IMR-90 (cell line): ENCODE results near the gene SLC6A3. TPM values are rescaled to one million over a fixed set of nuclear protein-coding genes. Genes with fewer than 3 reads are reported as not detected.

ENCODE experiments used
- ATAC-seq: fragments of 200-7000 bp; cut with Tn5 transposase; 2 replicates; pipeline ENCODE4 v1.9.1; 2020; ENCODE audit warnings: low read depth, mild to moderate bottlenecking, moderate library complexity
- BruUV-seq: library from RNA; stranded (reverse); fragments of 400-500 nt; replicated peaks from 2 replicates; lab custom pipeline; 2021; lab: Mats Ljungman, UMichigan
- CTCF ChIA-PET: fragments of 300-600 bp; formaldehyde crosslinking; extraction: SDS; loops from one replicate; lab custom pipeline; 2021; ENCODE audit warnings: antibody characterized with exemption; lab: Yijun Ruan, JAX
- POLR2A ChIA-PET: fragments of 300-600 bp; sonication (Branson Sonifier 250); formaldehyde crosslinking; loops from one replicate; lab custom pipeline; 2022; ENCODE audit warnings: antibody characterized with exemption; ENCODE audit not compliant: unreplicated experiment; lab: Charles Lee
- DNase-seq: peaks from one replicate; pipeline ENCODE4 v3.0.0; 2013
- H2AFZ ChIP-seq: replicated peaks from 2 replicates; pipeline ENCODE3; 2013; ENCODE audit warnings: low read length, mild to moderate bottlenecking; ENCODE audit not compliant: poor library complexity
- H2AK5ac ChIP-seq: 2 replicates; pipeline ENCODE4 v1.6.1; 2013; ENCODE audit warnings: low read depth, low read length, inconsistent platforms
- H2AK9ac ChIP-seq: replicated peaks from 2 replicates; pipeline ENCODE3; 2013; ENCODE audit warnings: mild to moderate bottlenecking, low read depth, low read length, moderate library complexity; ENCODE audit not compliant: poor library complexity
- H2BK120ac ChIP-seq: 2 replicates; pipeline ENCODE4 v1.6.1; 2013; ENCODE audit warnings: low read depth, low read length, inconsistent platforms
- H2BK15ac ChIP-seq: 3 replicates; pipeline ENCODE4 v1.6.1; 2013; ENCODE audit warnings: low read depth, low read length, inconsistent platforms
- H2BK20ac ChIP-seq: 2 replicates; pipeline ENCODE4 v1.6.1; 2013; ENCODE audit warnings: low read depth, mild to moderate bottlenecking, inconsistent platforms, low read length, moderate library complexity
- H2BK5ac ChIP-seq: 2 replicates; pipeline ENCODE4 v1.6.1; 2013; ENCODE audit warnings: mild to moderate bottlenecking, low read depth, low read length, inconsistent platforms; ENCODE audit not compliant: poor library complexity, severe bottlenecking
- H3K14ac ChIP-seq: replicated peaks from 2 replicates; pipeline ENCODE4 v1.6.1; 2013; ENCODE audit warnings: low read depth, low read length, inconsistent platforms
- H3K18ac ChIP-seq: 2 replicates; pipeline ENCODE4 v1.6.1; 2013; ENCODE audit warnings: low read depth, low read length, control low read depth
- H3K23ac ChIP-seq: 2 replicates; pipeline ENCODE4 v1.6.1; 2013; ENCODE audit warnings: low read depth, low read length, inconsistent platforms
- H3K27ac ChIP-seq: 2 replicates; pipeline ENCODE4 v1.5.1; 2013; ENCODE audit warnings: mild to moderate bottlenecking, control low read depth, low read length; ENCODE audit not compliant: insufficient read depth
- H3K27me3 ChIP-seq: 2 replicates; pipeline ENCODE4 v1.6.1; 2013; ENCODE audit warnings: low read length; ENCODE audit not compliant: control insufficient read depth, insufficient read depth
- H3K36me3 ChIP-seq: 2 replicates; pipeline ENCODE4 v1.6.1; 2013; ENCODE audit warnings: low read length, mixed read lengths; ENCODE audit not compliant: control insufficient read depth, insufficient read depth
- H3K4ac ChIP-seq: 2 replicates; pipeline ENCODE4 v1.6.1; 2013; ENCODE audit warnings: low read depth, low read length, inconsistent platforms
- H3K4me1 ChIP-seq: 2 replicates; pipeline ENCODE4 v1.6.1; 2013; ENCODE audit warnings: low read length, mixed read lengths; ENCODE audit not compliant: control insufficient read depth, insufficient read depth
- H3K4me2 ChIP-seq: 2 replicates; pipeline ENCODE4 v1.6.1; 2013; ENCODE audit warnings: low read depth, mild to moderate bottlenecking, control low read depth, low read length, moderate library complexity
- H3K4me3 ChIP-seq: 2 replicates; pipeline ENCODE4 v1.5.1; 2013; ENCODE audit warnings: low read depth, mild to moderate bottlenecking, control low read depth, low read length, moderate library complexity; ENCODE audit not compliant: insufficient read depth
- H3K56ac ChIP-seq: 2 replicates; pipeline ENCODE4 v1.6.1; 2013; ENCODE audit warnings: low read length, inconsistent platforms; ENCODE audit not compliant: insufficient read depth; ENCODE audit errors: extremely low read depth
- H3K79me1 ChIP-seq, 2 experiments: 2 replicates each; pipeline ENCODE4 v1.6.1; 2013; ENCODE audit warnings: low read length in 2 of 2, inconsistent platforms in 1 of 2, low read depth in 1 of 2
- H3K9ac ChIP-seq: 2 replicates; pipeline ENCODE4 v1.6.1; 2013; ENCODE audit warnings: low read depth, low read length, control low read depth
- H3K9me1 ChIP-seq: 2 replicates; pipeline ENCODE4 v1.6.1; 2013; ENCODE audit warnings: low read length, inconsistent platforms; ENCODE audit not compliant: insufficient read depth
- H3K9me3 ChIP-seq: 2 replicates; pipeline ENCODE4 v1.6.1; 2013; ENCODE audit warnings: low read length; ENCODE audit not compliant: control insufficient read depth, insufficient read depth
- H4K20me1 ChIP-seq: 2 replicates; pipeline ENCODE4 v1.6.1; 2013; ENCODE audit warnings: low read length, inconsistent platforms; ENCODE audit not compliant: insufficient read depth
- H4K5ac ChIP-seq: 2 replicates; pipeline ENCODE4 v1.6.1; 2013; ENCODE audit warnings: mild to moderate bottlenecking, low read depth, low read length, control low read depth
- H4K8ac ChIP-seq, 2 experiments: 2 replicates each; pipeline ENCODE4 v1.6.1; 2013; ENCODE audit warnings: low read depth in 2 of 2, low read length in 2 of 2, control low read depth in 1 of 2, inconsistent platforms in 1 of 2
- H4K91ac ChIP-seq: 2 replicates; pipeline ENCODE4 v1.6.1; 2013; ENCODE audit warnings: low read depth, low read length, inconsistent platforms; ENCODE audit not compliant: insufficient read depth
- CEBPB ChIP-seq: IDR thresholded peaks from 2 replicates; pipeline ENCODE4 v1.6.1; 2012; ENCODE audit warnings: low read depth, low read length, improper control_type of control experiment
- CTCF ChIP-seq: conservative IDR thresholded peaks from 2 replicates; pipeline ENCODE4 v1.5.1; 2012; ENCODE audit warnings: mild to moderate bottlenecking, low read depth, low read length, improper control_type of control experiment
- ELK1 ChIP-seq: fragments of 150-350 bp; IDR thresholded peaks from 2 replicates; pipeline ENCODE4 v1.6.1; 2016; ENCODE audit warnings: low read depth, mild to moderate bottlenecking, low read length, moderate library complexity, borderline replicate concordance
- MAFK ChIP-seq: IDR thresholded peaks from 2 replicates; pipeline ENCODE4 v1.6.1; 2012; ENCODE audit warnings: low read depth, low read length, improper control_type of control experiment
- MXI1 ChIP-seq: IDR thresholded peaks from 2 replicates; pipeline ENCODE4 v1.6.1; 2012; ENCODE audit warnings: low read depth, mild to moderate bottlenecking, low read length, moderate library complexity, borderline replicate concordance
- POLR2A ChIP-seq: IDR thresholded peaks from 2 replicates; pipeline ENCODE4 v1.6.1; 2012; ENCODE audit warnings: mild to moderate bottlenecking, low read depth, low read length
- RCOR1 ChIP-seq: IDR thresholded peaks from 2 replicates; pipeline ENCODE4 v1.6.1; 2012; ENCODE audit warnings: mild to moderate bottlenecking, low read length, improper control_type of control experiment; ENCODE audit not compliant: insufficient replicate concordance
- RFX5 ChIP-seq: IDR thresholded peaks from 2 replicates; pipeline ENCODE4 v1.8.0; 2012; ENCODE audit warnings: low read depth, mild to moderate bottlenecking, low read length, moderate library complexity
- WGBS, 2 experiments: methylation state at CpG; one replicate each; pipeline versions ENCODE4 v1.1.5 to v1.1.7; 2013; ENCODE audit warnings: missing lambda C conversion rate in 2 of 2; ENCODE audit not compliant: insufficient read length in 1 of 2; ENCODE audit errors: extremely low coverage in 2 of 2; 5-methylcytosine and 5-hydroxymethylcytosine counted together
- dilution Hi-C: fragments of 300-500 bp; cut with HindIII; formaldehyde crosslinking; loops from one replicate; pipeline ENCODE4 v1.14.3; 2018; ENCODE audit warnings: low sequenced_read_pairs; ENCODE audit not compliant: unreplicated experiment
- in situ Hi-C: fragments of 300-500 bp; cut with MboI; formaldehyde crosslinking; loops from 3 replicates; pipeline ENCODE4 v1.14.3; 2019; ENCODE audit warnings: low sequenced_read_pairs, inconsistent platforms, mixed read lengths
- intact Hi-C: fragments of 100-400 bp; cut with micrococcal nuclease; formaldehyde crosslinking; loops from 2 replicates; pipeline ENCODE4 v1.10.0; 2022
- polyA plus RNA-seq, 3 experiments: library from polyadenylated mRNA; depleted of rRNA; stranded (reverse); fragments of >200 nt; gene quantifications; 2 replicates each; pipeline ENCODE4 v1.2.3, GENCODE V29; 2012; ENCODE audit warnings: low replicate concordance in 1 of 3
- total RNA-seq: library from RNA; depleted of rRNA; stranded (reverse); fragments of >200 nt; gene quantifications from 2 replicates; pipeline ENCODE4 v1.2.3, GENCODE V29; 2012

Gene SLC6A3
- total and polyA plus RNA-seq, 2 of the 4 experiments (the other 2 are of a cell fraction), result not detected

DNA sequence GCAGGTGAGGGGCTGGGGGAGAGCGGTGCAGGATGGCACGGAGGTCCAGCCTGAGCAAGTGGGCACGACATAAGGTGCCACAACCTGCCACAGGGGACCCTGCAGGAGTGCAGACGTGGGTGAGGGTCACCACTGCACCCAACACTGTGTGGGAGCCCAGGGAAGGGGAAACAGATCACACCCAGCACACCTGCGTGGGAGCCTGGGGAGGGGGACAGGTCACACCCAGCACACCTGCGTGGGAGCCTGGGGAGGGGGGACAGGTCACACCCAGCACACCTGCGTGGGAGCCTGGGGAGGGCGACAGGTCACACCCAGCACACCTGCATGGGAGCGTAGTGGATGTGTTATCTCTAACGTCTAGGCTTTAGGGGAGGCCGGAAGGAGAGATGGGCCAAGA, 53.0 kb downstream of the SLC6A3 start:
- Histone ChIP-seq H3K18ac (no peak overlapping the region), H3K4me1 (no peaks in the 10 kb centered on the region), H3K4ac (no peak overlapping the region), H3K36me3 (no peaks in the 10 kb centered on the region), H2BK120ac (no peak overlapping the region), H3K4me2 (no peak overlapping the region), H3K9me1 (no peaks in the 10 kb centered on the region), H3K23ac (no peak overlapping the region), H2AK9ac (no peak overlapping the region), H3K14ac (no peak overlapping the region), H2BK5ac (no peak overlapping the region), H3K56ac (no peak overlapping the region), H2BK15ac (no peak overlapping the region), H3K79me1 (no peaks in the 10 kb centered on the region), H4K20me1 (no peaks in the 10 kb centered on the region), H4K5ac (no peak overlapping the region), H3K9me3 (no peaks in the 10 kb centered on the region), H4K8ac (no peak overlapping the region), H3K9ac (no peak overlapping the region), H4K91ac (no peak overlapping the region), H2BK20ac (no peak overlapping the region), H3K27ac (no peak overlapping the region), H2AFZ (no peak overlapping the region), H2AK5ac (no peak overlapping the region), H3K4me3 (no peak overlapping the region), H3K27me3 (peaks cover 34% of the 10 kb centered on the region)
- TF ChIP-seq MAFK (no peak), MXI1 (no peak), POLR2A (no peak), RCOR1 (no peak), CTCF (no peak), CEBPB (no peak), ELK1 (no peak), RFX5 (no peak)
- WGBS, 2 experiments, result 29% methylated on average over 1 of the region's 11 CpGs; no CpG with 5 or more reads in 1 of the 2 experiments
- no TSS peak for BruUV-seq
- ATAC-seq, result no peak
- ChIA-PET POLR2A (no interaction called here), CTCF (no interaction called here)
- intact Hi-C loops (no loop called here), dilution Hi-C loops (no loop called here), in situ Hi-C loops (no loop called here)
- no peak for DNase-seq
